GM23248 (cell line): Measurements from ENCODE around the gene P2RX3. TPM values are rescaled to one million over a fixed set of nuclear protein-coding genes. Genes with fewer than 3 reads are reported as not detected.

ENCODE experiments used
- DNase-seq: peaks from one replicate; pipeline ENCODE4 v3.0.0-alpha.2; 2015
- H2AFZ ChIP-seq: fragments of 200-600 bp; sonication (generic); 2 replicates; pipeline ENCODE4 v1.6.1; 2016; ENCODE audit warnings: antibody characterized with exemption
- H3F3A ChIP-seq: fragments of 200-600 bp; sonication (generic); 2 replicates; pipeline ENCODE4 v1.6.1; 2016; ENCODE audit warnings: mild to moderate bottlenecking, antibody characterized with exemption, mixed run types; ENCODE audit not compliant: insufficient read depth
- H3K27ac ChIP-seq: fragments of 200-600 bp; sonication (generic); 2 replicates; pipeline ENCODE4 v1.5.1; 2016; ENCODE audit warnings: mild to moderate bottlenecking
- H3K27me3 ChIP-seq: fragments of 200-600 bp; sonication (generic); replicated peaks from 2 replicates; pipeline ENCODE4 v1.6.1; 2016; ENCODE audit warnings: mild to moderate bottlenecking; ENCODE audit not compliant: insufficient read depth
- H3K36me3 ChIP-seq: fragments of 200-600 bp; sonication (generic); 2 replicates; pipeline ENCODE4 v1.6.1; 2016; ENCODE audit warnings: low read depth, mild to moderate bottlenecking
- H3K4me1 ChIP-seq: fragments of 200-600 bp; sonication (generic); 2 replicates; pipeline ENCODE4 v1.6.1; 2016; ENCODE audit warnings: mild to moderate bottlenecking; ENCODE audit not compliant: insufficient read depth
- H3K4me2 ChIP-seq: fragments of 200-600 bp; sonication (generic); one replicate; pipeline ENCODE4 v1.6.1; 2016; ENCODE audit warnings: mild to moderate bottlenecking; ENCODE audit not compliant: unreplicated experiment
- H3K4me3 ChIP-seq: fragments of 200-600 bp; sonication (generic); 2 replicates; pipeline ENCODE4 v1.5.1; 2016; ENCODE audit warnings: mild to moderate bottlenecking
- H3K79me2 ChIP-seq: fragments of 200-600 bp; sonication (generic); 2 replicates; pipeline ENCODE4 v1.6.1; 2016; ENCODE audit warnings: mild to moderate bottlenecking; ENCODE audit not compliant: insufficient read depth
- H3K9ac ChIP-seq: fragments of 200-600 bp; sonication (generic); 2 replicates; pipeline ENCODE4 v1.6.1; 2016; ENCODE audit warnings: mild to moderate bottlenecking
- H3K9me2 ChIP-seq: fragments of 200-600 bp; sonication (generic); 2 replicates; pipeline ENCODE4 v1.6.1; 2016; ENCODE audit warnings: mixed run types, mild to moderate bottlenecking, moderate library complexity; ENCODE audit not compliant: insufficient read depth
- H3K9me3 ChIP-seq: fragments of 200-600 bp; sonication (generic); one replicate; pipeline ENCODE4 v1.6.1; 2017; ENCODE audit warnings: low read depth
- H4K20me1 ChIP-seq: fragments of 200-600 bp; sonication (generic); 2 replicates; pipeline ENCODE4 v1.6.0; 2016; ENCODE audit not compliant: insufficient read depth
- EZH2 ChIP-seq: fragments of 200-600 bp; sonication (generic); IDR thresholded peaks from 2 replicates; pipeline ENCODE4 v1.6.1; 2018; ENCODE audit warnings: antibody characterized with exemption, mild to moderate bottlenecking; ENCODE audit not compliant: insufficient read depth, poor library complexity, severe bottlenecking
- EZH2phosphoT487 ChIP-seq: fragments of 200-600 bp; sonication (generic); IDR thresholded peaks from 2 replicates; pipeline ENCODE4 v1.6.1; 2018; ENCODE audit warnings: antibody characterized with exemption, moderate library complexity, mild to moderate bottlenecking, low read depth; ENCODE audit not compliant: insufficient read depth
- WGBS, 2 experiments: methylation state at CpG; one replicate each; pipeline ENCODE4 v1.1.6; 2015 to 2017; ENCODE audit warnings: low lambda C conversion rate in 2 of 2, low coverage in 1 of 2; ENCODE audit errors: missing lambda C conversion rate in 2 of 2; 5-methylcytosine and 5-hydroxymethylcytosine counted together
- in situ Hi-C: fragments of 300-500 bp; cut with MboI; formaldehyde crosslinking; loops from 2 replicates; pipeline ENCODE4 v1.15.0; 2020
- polyA plus RNA-seq: library from polyadenylated mRNA; unstranded; fragments of >200 nt; fragmentation: Nextera tagmentation; extraction: Ambion mirVana; gene quantifications from 2 replicates; pipeline ENCODE4 v1.2.1, GENCODE V29; 2016
- total RNA-seq: library from RNA; depleted of rRNA; stranded (reverse); fragments of >200 nt; shearing (Covaris generic); gene quantifications from 2 replicates; pipeline ENCODE4 v1.2.3, GENCODE V29; 2014

The P2RX3 gene
- total and polyA plus RNA-seq, 2 experiments from 2014 or later: 0.10 TPM; not detected in 1

DNA sequence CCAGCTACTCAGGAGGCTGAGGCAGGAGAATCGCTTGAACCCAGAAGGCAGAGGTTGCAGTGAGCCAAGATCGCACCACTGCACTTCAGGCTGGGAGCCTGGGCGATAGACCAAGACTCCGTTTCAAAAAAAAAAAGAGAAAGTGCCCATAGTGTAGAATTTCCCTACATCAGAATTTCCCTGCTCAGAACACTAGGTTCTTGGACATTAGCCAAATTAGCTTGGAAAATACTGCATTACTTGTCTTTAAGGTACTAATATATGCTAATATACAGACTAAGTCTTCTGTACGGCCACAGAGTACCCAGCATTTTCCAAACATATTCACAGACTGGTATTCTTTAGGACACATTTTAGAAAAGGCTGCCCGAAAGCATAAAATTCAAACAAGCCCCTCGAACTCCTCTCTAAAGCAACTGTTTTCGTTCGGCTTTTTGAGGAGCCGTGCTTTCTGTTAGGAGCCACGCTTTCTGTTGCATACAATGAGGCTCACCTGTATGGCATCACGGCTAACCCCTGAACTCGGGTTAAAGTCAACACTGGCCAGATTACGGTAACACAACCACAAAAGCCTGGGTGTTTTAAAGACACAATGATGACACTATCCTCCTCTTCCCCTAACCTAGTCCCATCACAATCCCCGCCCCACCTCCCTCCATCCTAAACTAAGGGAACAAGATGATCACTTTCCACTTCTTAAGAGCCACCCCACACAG, 31.8 kb upstream of the P2RX3 start:
- peak; percentile 46 for DNase-seq
- Histone ChIP-seq H3K36me3 (peaks cover 47% of the 10 kb centered on the region), H3K79me2 (peaks cover 88% of the 10 kb centered on the region), H3K9ac (no peak overlapping the region), H3K9me3 (no peaks in the 10 kb centered on the region), H4K20me1 (no peaks in the 10 kb centered on the region), H3K27me3 (no peaks in the 10 kb centered on the region), H3F3A (peaks cover 16% of the 10 kb centered on the region), H2AFZ (no peak overlapping the region), H3K4me2 (peak overlapping the region; percentile 23), H3K4me3 (no peak overlapping the region), H3K27ac (0 out of 2 replicates have a peak overlapping the region, but pooled peaks have one; percentile 1), H3K4me1 (peaks cover 49% of the 10 kb centered on the region), H3K9me2 (no peaks in the 10 kb centered on the region)
- in situ Hi-C loops: no loop called here
- TF ChIP-seq EZH2: no peak
- no peak for TF ChIP-seq EZH2phosphoT487
- WGBS, 2 experiments: 64 to 76% methylated on average over 15 of the region's 15 CpGs

DNA sequence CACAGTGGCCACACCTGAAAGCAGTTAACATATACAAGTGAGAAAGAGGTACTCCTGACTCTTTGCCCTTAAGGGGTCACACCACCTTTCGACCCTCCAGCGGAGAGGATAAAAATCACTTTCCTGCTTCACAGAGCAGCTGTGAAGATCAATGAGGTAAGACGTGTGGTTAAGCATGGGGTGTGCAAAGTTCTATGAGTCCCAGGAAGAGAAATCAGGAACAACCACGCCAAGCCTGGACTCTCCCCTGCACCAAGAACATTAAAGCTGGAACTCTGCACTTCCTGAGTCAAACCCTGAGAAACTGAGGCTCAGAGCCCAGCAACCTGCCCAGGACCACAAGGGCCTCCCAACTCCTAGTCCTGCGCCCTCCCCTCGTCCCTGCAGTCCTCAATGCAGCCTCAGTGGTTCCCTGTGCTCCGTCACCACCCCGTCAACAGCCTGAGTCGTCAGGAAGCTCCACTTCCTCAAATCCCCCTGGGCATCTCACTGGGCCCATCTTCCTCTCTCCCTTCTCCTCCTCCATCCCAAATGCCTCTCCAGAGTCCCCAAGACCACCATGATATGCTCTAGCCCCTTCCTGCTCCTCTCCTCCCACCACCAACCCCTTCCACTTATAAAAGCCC, 31.1 kb upstream of the P2RX3 start:
- no peaks in the 10 kb centered on the region for H4K20me1 ChIP-seq
- in situ Hi-C loops: no loop called here
- 61 to 62% methylated on average over 9 of the region's 9 CpGs for WGBS, 2 experiments

DNA sequence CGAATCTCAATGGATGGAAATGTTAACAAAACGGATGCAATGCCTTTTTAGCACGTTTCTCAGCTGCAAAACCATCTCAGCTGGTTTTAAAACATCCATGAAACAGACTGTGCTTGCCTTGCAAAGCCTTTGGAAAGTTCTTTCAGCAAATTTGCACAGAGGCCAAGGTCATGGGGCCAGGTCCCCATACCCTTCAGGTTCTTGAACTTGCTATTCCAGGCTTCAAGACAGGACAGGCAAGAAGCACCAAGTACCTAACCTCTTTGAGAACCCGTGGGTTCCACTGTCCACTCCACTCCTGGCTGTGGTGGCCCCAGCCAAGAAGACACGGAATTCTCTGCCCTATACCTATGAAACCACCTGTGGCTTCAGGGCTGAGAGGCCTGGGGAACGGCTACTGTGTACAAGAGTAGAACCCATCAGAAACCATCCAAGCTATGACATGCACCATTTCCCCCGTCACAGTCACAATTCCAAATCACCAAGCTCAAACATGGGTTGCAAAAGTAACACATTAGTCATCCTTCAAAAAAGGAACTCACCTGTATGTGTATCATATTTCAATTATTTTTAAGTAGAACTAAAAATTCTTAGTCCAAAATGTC, 30.4 kb upstream of the P2RX3 start:
- no peak overlapping the region for H3K9ac ChIP-seq
- WGBS, 2 experiments: 74 to 75% methylated on average over 7 of the region's 7 CpGs

More for the DNA sequence above, 31.1 kb upstream of the P2RX3 start:
- H3K27me3 ChIP-seq: no peaks in the 10 kb centered on the region
- peaks cover 39% of the 10 kb centered on the region for H3K36me3 ChIP-seq
- H3K79me2 ChIP-seq: peaks cover 85% of the 10 kb centered on the region
- no peaks in the 10 kb centered on the region for H3K9me3 ChIP-seq
- H3K4me1 ChIP-seq: peaks cover 55% of the 10 kb centered on the region
- H3K27ac ChIP-seq: no peak overlapping the region
- peaks cover 22% of the 10 kb centered on the region for H3F3A ChIP-seq
- H3K4me3 ChIP-seq: no peak overlapping the region
- no peak overlapping the region for H2AFZ ChIP-seq
- TF ChIP-seq EZH2: no peak
- TF ChIP-seq EZH2phosphoT487: no peak
- H3K4me2 ChIP-seq: no peak overlapping the region
- no peak for DNase-seq
- no peaks in the 10 kb centered on the region for H3K9me2 ChIP-seq
- no peak overlapping the region for H3K9ac ChIP-seq

DNA sequence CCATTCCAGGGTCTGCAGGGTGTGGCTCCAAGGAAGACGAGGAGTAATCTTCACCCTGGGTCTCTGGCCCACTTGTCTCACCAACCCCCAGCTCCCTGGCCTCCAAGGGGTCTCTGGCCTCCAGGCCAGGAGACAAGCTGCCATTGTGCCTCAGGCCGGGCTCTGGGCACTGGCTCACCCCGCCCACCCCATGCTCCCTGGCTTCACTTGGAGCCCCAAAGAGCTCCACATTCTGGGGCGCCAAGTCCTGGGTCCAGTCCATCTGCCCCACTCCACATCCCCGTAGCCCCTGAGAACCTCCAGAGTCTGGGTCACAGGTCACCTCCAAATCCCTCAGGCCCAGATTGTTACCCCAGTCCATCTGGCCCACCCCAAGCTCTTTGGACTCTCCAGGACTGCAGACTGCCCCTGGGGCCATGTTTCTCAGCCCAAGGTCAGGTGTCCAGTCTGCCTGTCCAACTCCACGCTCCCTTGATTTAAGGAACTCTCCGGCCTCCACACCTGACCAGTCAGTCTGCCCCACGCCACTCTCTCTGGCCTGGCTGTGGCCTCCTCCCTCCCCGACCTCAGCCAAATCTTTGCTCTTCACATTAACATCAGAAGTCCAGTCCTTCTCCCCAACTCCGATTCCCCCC, 29.6 kb upstream of the P2RX3 start:
- no peak overlapping the region for H3K9ac ChIP-seq

More for the DNA sequence above, 30.4 kb upstream of the P2RX3 start:
- Histone ChIP-seq H3K79me2 (peaks cover 79% of the 10 kb centered on the region), H3K27me3 (no peaks in the 10 kb centered on the region), H3F3A (peaks cover 29% of the 10 kb centered on the region), H3K4me2 (no peak overlapping the region), H2AFZ (no peak overlapping the region), H3K4me1 (peaks cover 62% of the 10 kb centered on the region), H3K9me3 (no peaks in the 10 kb centered on the region), H3K9me2 (no peaks in the 10 kb centered on the region), H3K27ac (no peak overlapping the region), H4K20me1 (no peaks in the 10 kb centered on the region), H3K36me3 (peaks cover 35% of the 10 kb centered on the region), H3K4me3 (no peak overlapping the region)
- no peak for TF ChIP-seq EZH2phosphoT487
- no peak for TF ChIP-seq EZH2
- no peak for DNase-seq
- in situ Hi-C loops: no loop called here

More for the DNA sequence above, 29.6 kb upstream of the P2RX3 start:
- Histone ChIP-seq H3F3A (peaks cover 36% of the 10 kb centered on the region), H2AFZ (no peak overlapping the region), H3K9me3 (no peaks in the 10 kb centered on the region), H3K4me2 (no peak overlapping the region), H3K27ac (no peak overlapping the region), H3K4me3 (no peak overlapping the region), H3K9me2 (no peaks in the 10 kb centered on the region), H3K36me3 (peaks cover 28% of the 10 kb centered on the region), H3K79me2 (peaks cover 71% of the 10 kb centered on the region), H3K4me1 (peaks cover 64% of the 10 kb centered on the region), H4K20me1 (no peaks in the 10 kb centered on the region), H3K27me3 (no peaks in the 10 kb centered on the region)
- DNase-seq: no peak
- TF ChIP-seq EZH2 (no peak), EZH2phosphoT487 (no peak)
- in situ Hi-C loops: no loop called here
- WGBS, 2 experiments: 85 to 89% methylated on average over 8 to 9 of the region's 10 CpGs
